DND-41 (cell line): ENCODE results near the gene WNK2.

ENCODE experiments used
- ATAC-seq: fragments of 200-7000 bp; cut with Tn5 transposase; 3 replicates; pipeline ENCODE4 v1.9.1; 2021; ENCODE audit warnings: low read depth; ENCODE audit not compliant: insufficient read depth
- DNase-seq: peaks from one replicate; pipeline ENCODE4 v3.0.0-alpha.2; 2020
- H2AFZ ChIP-seq: 2 replicates; pipeline ENCODE4 v1.6.0; 2012; ENCODE audit warnings: low read depth, low read length
- H3K27ac ChIP-seq: 2 replicates; pipeline ENCODE4 v1.5.1; 2012; ENCODE audit warnings: low read length, inconsistent platforms
- H3K27me3 ChIP-seq: fragments of 200-600 bp; sonication (generic); 2 replicates; pipeline ENCODE4 v1.6.0; 2012; ENCODE audit warnings: low read length, mild to moderate bottlenecking, inconsistent platforms; ENCODE audit not compliant: insufficient read depth, poor library complexity
- H3K36me3 ChIP-seq: 2 replicates; pipeline ENCODE4 v1.5.1; 2012; ENCODE audit warnings: low read length, inconsistent platforms; ENCODE audit not compliant: insufficient read depth
- H3K4me1 ChIP-seq: 2 replicates; pipeline ENCODE4 v1.5.1; 2012; ENCODE audit warnings: mild to moderate bottlenecking, low read length; ENCODE audit not compliant: insufficient read depth
- H3K4me2 ChIP-seq: 2 replicates; pipeline ENCODE4 v1.6.0; 2012; ENCODE audit warnings: mild to moderate bottlenecking, moderate library complexity, low read length, inconsistent platforms; ENCODE audit not compliant: insufficient read depth
- H3K4me3 ChIP-seq, 2 experiments: fragments of 200-600 bp in 1 of 2; shearing (Covaris generic) in 1 of 2; 2 replicates each; pipeline ENCODE4 v1.5.1; 2012 to 2016; ENCODE audit warnings: inconsistent platforms in 2 of 2, low read length in 2 of 2, mild to moderate bottlenecking in 2 of 2, low read depth in 1 of 2, moderate library complexity in 1 of 2
- H3K79me2 ChIP-seq: 2 replicates; pipeline ENCODE4 v1.6.0; 2012; ENCODE audit warnings: low read length, inconsistent platforms; ENCODE audit not compliant: insufficient read depth
- H3K9ac ChIP-seq: 2 replicates; pipeline ENCODE4 v1.6.0; 2012; ENCODE audit warnings: low read depth, mild to moderate bottlenecking, inconsistent platforms, low read length, moderate library complexity
- H3K9me3 ChIP-seq: 2 replicates; pipeline ENCODE4 v1.5.1; 2012; ENCODE audit warnings: low read length, moderate library complexity, mild to moderate bottlenecking, inconsistent platforms; ENCODE audit not compliant: insufficient read depth, severe bottlenecking
- H4K20me1 ChIP-seq: 2 replicates; pipeline ENCODE4 v1.6.0; 2012; ENCODE audit warnings: low read length; ENCODE audit not compliant: insufficient read depth
- EZH2 ChIP-seq: IDR thresholded peaks from 3 replicates; pipeline ENCODE4 v1.6.1; 2012; ENCODE audit warnings: borderline replicate concordance, low read depth, mild to moderate bottlenecking, moderate library complexity, low read length, inconsistent platforms; ENCODE audit not compliant: severe bottlenecking
- TF ChIP-seq, protein P1 (sequence below): IDR thresholded peaks from 2 replicates; pipeline ENCODE4 v1.5.1; 2012; ENCODE audit warnings: borderline replicate concordance, low read length, moderate library complexity, mild to moderate bottlenecking; ENCODE audit not compliant: poor library complexity, severe bottlenecking; ENCODE audit errors: extremely low read depth

WNK2 gene

GRCh38 chr9:93303258-93303771 lies 119.4 kb downstream of the WNK2 start:
- no peaks in the 10 kb centered on the region for H3K9me3 ChIP-seq
- no peaks in the 10 kb centered on the region for H3K27me3 ChIP-seq
- H3K4me3 ChIP-seq, result no peak overlapping the region
- no peak overlapping the region for H3K4me2 ChIP-seq
- no peak overlapping the region for H3K9ac ChIP-seq
- no peak overlapping the region for H2AFZ ChIP-seq
- H3K79me2 ChIP-seq, result no peaks in the 10 kb centered on the region
- DNase-seq, result no peak
- TF ChIP-seq, protein P1, sequence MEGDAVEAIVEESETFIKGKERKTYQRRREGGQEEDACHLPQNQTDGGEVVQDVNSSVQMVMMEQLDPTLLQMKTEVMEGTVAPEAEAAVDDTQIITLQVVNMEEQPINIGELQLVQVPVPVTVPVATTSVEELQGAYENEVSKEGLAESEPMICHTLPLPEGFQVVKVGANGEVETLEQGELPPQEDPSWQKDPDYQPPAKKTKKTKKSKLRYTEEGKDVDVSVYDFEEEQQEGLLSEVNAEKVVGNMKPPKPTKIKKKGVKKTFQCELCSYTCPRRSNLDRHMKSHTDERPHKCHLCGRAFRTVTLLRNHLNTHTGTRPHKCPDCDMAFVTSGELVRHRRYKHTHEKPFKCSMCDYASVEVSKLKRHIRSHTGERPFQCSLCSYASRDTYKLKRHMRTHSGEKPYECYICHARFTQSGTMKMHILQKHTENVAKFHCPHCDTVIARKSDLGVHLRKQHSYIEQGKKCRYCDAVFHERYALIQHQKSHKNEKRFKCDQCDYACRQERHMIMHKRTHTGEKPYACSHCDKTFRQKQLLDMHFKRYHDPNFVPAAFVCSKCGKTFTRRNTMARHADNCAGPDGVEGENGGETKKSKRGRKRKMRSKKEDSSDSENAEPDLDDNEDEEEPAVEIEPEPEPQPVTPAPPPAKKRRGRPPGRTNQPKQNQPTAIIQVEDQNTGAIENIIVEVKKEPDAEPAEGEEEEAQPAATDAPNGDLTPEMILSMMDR, result no peak
- no peak for TF ChIP-seq EZH2
- H3K27ac ChIP-seq, result no peak overlapping the region
- H3K36me3 ChIP-seq, result no peaks in the 10 kb centered on the region
- no peaks in the 10 kb centered on the region for H3K4me1 ChIP-seq
- H4K20me1 ChIP-seq, result no peaks in the 10 kb centered on the region
- ATAC-seq, result no peak

DNA sequence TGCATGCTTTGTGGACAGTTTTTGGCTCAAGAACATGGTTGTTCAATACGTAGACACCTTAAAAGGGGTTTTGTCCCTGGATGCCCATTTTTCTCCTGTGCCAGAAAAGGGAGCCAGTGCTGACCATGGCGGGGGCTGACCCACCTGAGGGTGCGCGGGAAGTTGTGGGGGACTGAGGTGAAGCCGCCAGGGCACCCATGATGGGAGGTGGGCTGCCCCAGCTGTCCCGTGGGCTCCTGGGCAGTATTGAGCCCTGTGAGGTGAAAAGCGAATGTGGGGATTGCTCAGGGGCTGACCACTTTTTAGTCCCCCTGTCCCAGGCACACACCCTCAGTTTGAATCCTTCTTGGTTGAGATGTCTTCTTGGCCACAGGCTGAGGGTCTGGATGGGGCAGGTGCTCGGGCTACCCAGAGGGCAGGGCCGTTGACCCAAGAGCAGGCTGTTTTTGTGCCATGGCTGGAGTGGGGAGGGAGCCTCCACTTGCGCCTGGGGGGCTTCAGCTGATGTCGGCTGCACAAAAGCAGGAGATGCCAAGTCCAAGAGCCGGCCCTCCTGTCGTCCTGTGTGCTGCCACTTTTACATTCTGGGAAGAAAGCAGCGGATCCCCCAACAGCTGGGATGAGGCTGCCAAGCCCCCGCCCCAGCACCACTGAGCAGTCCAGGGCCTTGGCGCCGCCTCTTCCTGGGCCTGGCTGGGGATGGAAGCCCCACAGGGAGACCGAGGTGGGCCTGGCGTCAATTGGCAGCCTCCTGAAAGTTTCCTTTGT lies 120.1 kb downstream of the WNK2 start:
- Histone ChIP-seq H3K4me3 (no peak overlapping the region), H2AFZ (no peak overlapping the region), H3K4me2 (no peak overlapping the region), H3K79me2 (no peaks in the 10 kb centered on the region), H3K9me3 (no peaks in the 10 kb centered on the region), H3K4me1 (no peaks in the 10 kb centered on the region), H3K36me3 (no peaks in the 10 kb centered on the region), H3K27ac (no peak overlapping the region), H3K27me3 (no peaks in the 10 kb centered on the region), H3K9ac (no peak overlapping the region), H4K20me1 (no peaks in the 10 kb centered on the region)
- ATAC-seq (no peak), DNase-seq (no peak)
- TF ChIP-seq EZH2, result no peak
- TF ChIP-seq, protein P1, result no peak

DNA sequence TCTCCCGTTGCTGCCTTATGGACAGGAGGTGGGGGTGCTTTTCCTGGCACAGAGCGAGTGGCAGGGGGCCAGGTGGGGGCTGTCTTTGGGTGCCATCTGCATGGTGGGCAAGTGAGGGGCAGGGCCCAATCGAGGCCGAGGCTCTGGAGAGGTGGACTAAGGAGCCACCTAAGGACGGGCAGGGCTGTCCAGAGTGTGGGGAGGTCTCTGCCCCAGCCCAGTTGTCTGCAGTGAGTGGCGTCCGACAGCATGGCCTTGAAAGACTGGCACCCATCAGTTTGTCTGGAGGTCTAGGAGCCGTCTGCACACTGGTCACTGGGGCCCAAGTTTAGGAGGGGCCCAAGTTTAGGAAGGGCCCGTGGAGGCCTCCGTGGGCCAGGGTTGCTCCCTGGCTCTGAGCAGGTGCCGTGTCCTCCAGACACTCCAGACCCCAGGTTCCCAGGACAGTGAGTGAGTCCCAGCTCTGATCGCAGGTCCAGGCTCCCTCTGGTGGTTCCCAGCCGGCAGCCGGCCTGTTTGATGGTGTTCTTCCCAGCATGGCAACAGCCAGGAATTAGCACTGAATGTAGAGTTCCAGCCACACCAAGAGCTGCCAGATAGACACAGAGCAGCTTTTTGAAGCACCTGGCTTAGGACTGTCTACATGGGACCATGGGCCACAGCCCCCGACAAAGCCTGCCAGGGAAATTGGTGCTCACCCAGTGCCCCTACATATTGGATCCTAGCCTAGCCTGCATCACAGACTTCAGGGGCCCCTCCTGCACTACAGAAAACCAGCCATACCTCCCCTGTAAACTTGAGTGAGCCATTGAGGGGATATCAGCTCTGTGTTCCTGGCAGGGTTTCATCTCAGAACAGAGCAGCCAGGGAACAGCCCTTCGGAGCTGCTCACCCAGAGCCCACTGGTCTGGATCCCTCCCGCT lies 120.9 kb downstream of the WNK2 start:
- no peak overlapping the region for H3K4me3 ChIP-seq
- no peak overlapping the region for H3K4me2 ChIP-seq
- TF ChIP-seq, protein P1, result peak; percentile 54
- TF ChIP-seq EZH2, result no peak
- H3K27ac ChIP-seq, result no peak overlapping the region
- ATAC-seq (no peak), DNase-seq (peak; percentile 18)
- no peak overlapping the region for H2AFZ ChIP-seq
- no peaks in the 10 kb centered on the region for H3K36me3 ChIP-seq
- H3K79me2 ChIP-seq, result no peaks in the 10 kb centered on the region
- no peaks in the 10 kb centered on the region for H3K27me3 ChIP-seq
- H4K20me1 ChIP-seq, result no peaks in the 10 kb centered on the region
- no peaks in the 10 kb centered on the region for H3K4me1 ChIP-seq
- no peaks in the 10 kb centered on the region for H3K9me3 ChIP-seq
- no peak overlapping the region for H3K9ac ChIP-seq
